H9 (cell line): Measurements from ENCODE around the gene KCNAB1. TPM values are rescaled to one million over a fixed set of nuclear protein-coding genes. Genes with fewer than 3 reads are reported as not detected.

Source experiments
- DNase-seq: peaks from one replicate; pipeline ENCODE4 v3.0.0-alpha.2; 2017
- H2AFZ ChIP-seq: one replicate; pipeline ENCODE4 v1.6.1; 2013; ENCODE audit warnings: mild to moderate bottlenecking, low read length, control low read depth, moderate library complexity
- H2AK5ac ChIP-seq: 2 replicates; pipeline ENCODE4 v1.6.1; 2013; ENCODE audit warnings: low read length, control low read depth, mixed read lengths; ENCODE audit not compliant: insufficient read length
- H2BK120ac ChIP-seq: one replicate; pipeline ENCODE4 v1.6.1; 2013; ENCODE audit warnings: low read depth, mild to moderate bottlenecking, low read length, control low read depth, inconsistent platforms; ENCODE audit not compliant: poor library complexity, severe bottlenecking
- H2BK12ac ChIP-seq: 2 replicates; pipeline ENCODE4 v1.6.1; 2013; ENCODE audit warnings: low read length, control low read depth, mixed read lengths, low read depth; ENCODE audit not compliant: insufficient read length
- H2BK15ac ChIP-seq: 2 replicates; pipeline ENCODE4 v1.6.1; 2013; ENCODE audit warnings: low read depth, low read length, control low read depth
- H2BK20ac ChIP-seq: one replicate; pipeline ENCODE4 v1.6.1; 2013; ENCODE audit warnings: low read depth, mild to moderate bottlenecking, low read length, control low read depth, inconsistent platforms; ENCODE audit not compliant: poor library complexity, severe bottlenecking
- H2BK5ac ChIP-seq: 2 replicates; pipeline ENCODE4 v1.6.1; 2013; ENCODE audit warnings: low read length, control low read depth, mixed read lengths; ENCODE audit not compliant: insufficient read length
- H3K14ac ChIP-seq: 2 replicates; pipeline ENCODE4 v1.6.1; 2013; ENCODE audit warnings: low read length, control low read depth; ENCODE audit not compliant: insufficient read depth
- H3K18ac ChIP-seq: 2 replicates; pipeline ENCODE4 v1.6.1; 2013; ENCODE audit warnings: low read depth, mild to moderate bottlenecking, mixed read lengths, low read length, control low read depth; ENCODE audit not compliant: insufficient read length
- H3K23ac ChIP-seq: 2 replicates; pipeline ENCODE4 v1.6.1; 2013; ENCODE audit warnings: low read length, control low read depth, mixed read lengths, low read depth; ENCODE audit not compliant: insufficient read length
- H3K23me2 ChIP-seq: 2 replicates; pipeline ENCODE4 v1.6.1; 2013; ENCODE audit warnings: low read depth, mild to moderate bottlenecking, mixed read lengths, low read length, control low read depth; ENCODE audit not compliant: insufficient read length, poor library complexity, severe bottlenecking
- H3K27ac ChIP-seq: 2 replicates; pipeline ENCODE4 v1.5.1; 2013; ENCODE audit warnings: low read length, control low read depth, mixed read lengths, low read depth; ENCODE audit not compliant: insufficient read length
- H3K27me3 ChIP-seq: 2 replicates; pipeline ENCODE4 v1.6.1; 2013; ENCODE audit warnings: low read length, control low read depth, inconsistent platforms; ENCODE audit not compliant: insufficient read depth
- H3K4ac ChIP-seq: 2 replicates; pipeline ENCODE4 v1.6.1; 2013; ENCODE audit warnings: low read depth, mild to moderate bottlenecking, control low read depth, inconsistent platforms, low read length, moderate library complexity
- H3K4me1 ChIP-seq: 2 replicates; pipeline ENCODE4 v1.6.1; 2013; ENCODE audit warnings: low read length, control low read depth, inconsistent platforms; ENCODE audit not compliant: insufficient read depth
- H3K4me2 ChIP-seq: 2 replicates; pipeline ENCODE4 v1.6.1; 2013; ENCODE audit warnings: low read length, control low read depth, mixed read lengths; ENCODE audit not compliant: insufficient read length, insufficient read depth
- H3K56ac ChIP-seq: 2 replicates; pipeline ENCODE4 v1.6.1; 2013; ENCODE audit warnings: low read depth, mild to moderate bottlenecking, mixed read lengths, low read length, control low read depth; ENCODE audit not compliant: insufficient read length
- H3K79me1 ChIP-seq: 2 replicates; pipeline ENCODE4 v1.6.1; 2013; ENCODE audit warnings: low read depth, mild to moderate bottlenecking, moderate library complexity, low read length, control low read depth, inconsistent platforms; ENCODE audit not compliant: insufficient read depth, poor library complexity, severe bottlenecking
- H3K79me2 ChIP-seq: 2 replicates; pipeline ENCODE4 v1.6.1; 2013; ENCODE audit warnings: low read length, control low read depth, inconsistent platforms; ENCODE audit not compliant: insufficient read depth
- H3K9ac ChIP-seq: 2 replicates; pipeline ENCODE4 v1.6.1; 2013; ENCODE audit warnings: low read length, control low read depth, mixed read lengths; ENCODE audit not compliant: insufficient read length; ENCODE audit errors: extremely low read depth
- H3K9me3 ChIP-seq: one replicate; pipeline ENCODE4 v1.6.1; 2013; ENCODE audit warnings: low read depth, low read length, inconsistent platforms; ENCODE audit not compliant: control insufficient read depth
- H3T11ph ChIP-seq: one replicate; pipeline ENCODE4 v1.6.1; 2013; ENCODE audit warnings: mild to moderate bottlenecking, low read length, control low read depth, inconsistent platforms
- H4K20me1 ChIP-seq: one replicate; pipeline ENCODE4 v1.6.1; 2013; ENCODE audit not compliant: control insufficient read depth, insufficient read length, insufficient read depth
- H4K5ac ChIP-seq: 2 replicates; pipeline ENCODE4 v1.6.1; 2013; ENCODE audit warnings: low read depth, mild to moderate bottlenecking, mixed read lengths, low read length, control low read depth; ENCODE audit not compliant: insufficient read length
- H4K8ac ChIP-seq: replicated peaks from 2 replicates; pipeline ENCODE4 v1.6.1; 2013; ENCODE audit warnings: low read length, control low read depth, mixed read lengths, low read depth; ENCODE audit not compliant: insufficient read length
- H4K91ac ChIP-seq: 2 replicates; pipeline ENCODE4 v1.6.1; 2013; ENCODE audit warnings: low read depth, mild to moderate bottlenecking, moderate library complexity, mixed read lengths, low read length, control low read depth; ENCODE audit not compliant: insufficient read length
- H3K27ac Mint-ChIP-seq, 3 experiments: 2 replicates in 2 of 3; 3 replicates in 1 of 3; pipeline ENCODE4 v1.8.0; 2020 to 2021; ENCODE audit warnings: mixed read lengths in 3 of 3, mild to moderate bottlenecking in 1 of 3, moderate library complexity in 1 of 3
- H3K27me3 Mint-ChIP-seq: 2 replicates; pipeline ENCODE4 v1.8.0; 2021; ENCODE audit warnings: low read depth, mild to moderate bottlenecking, moderate library complexity, mixed read lengths
- H3K36me3 Mint-ChIP-seq, 3 experiments: 2 replicates in 2 of 3; 3 replicates in 1 of 3; pipeline ENCODE4 v1.8.0; 2020 to 2021; ENCODE audit warnings: low read depth in 3 of 3, mixed read lengths in 3 of 3; ENCODE audit not compliant: insufficient read depth in 1 of 3
- H3K4me1 Mint-ChIP-seq, 2 experiments: 2 replicates each; pipeline ENCODE4 v1.8.0; 2020; ENCODE audit warnings: mixed read lengths in 2 of 2
- H3K4me3 Mint-ChIP-seq, 2 experiments: 2 replicates in 1 of 2; 3 replicates in 1 of 2; pipeline ENCODE4 v1.8.0; 2020 to 2021; ENCODE audit warnings: mild to moderate bottlenecking in 2 of 2, mixed read lengths in 2 of 2, moderate library complexity in 1 of 2
- H3K9me3 Mint-ChIP-seq, 2 experiments: 2 replicates in 1 of 2; 3 replicates in 1 of 2; pipeline ENCODE4 v1.8.0; 2020; ENCODE audit warnings: mild to moderate bottlenecking in 2 of 2, mixed read lengths in 2 of 2, moderate library complexity in 1 of 2
- WGBS: extraction: QIAGEN DNeasy Blood & Tissue Kit; methylation state at CpG from one replicate; pipeline ENCODE4 v1.1.7; 2013; ENCODE audit warnings: missing lambda C conversion rate, low lambda C conversion rate, mixed read lengths; ENCODE audit not compliant: insufficient read length; ENCODE audit errors: extremely low coverage; 5-methylcytosine and 5-hydroxymethylcytosine counted together
- total RNA-seq: library from RNA; stranded (reverse); gene quantifications from 2 replicates; pipeline ENCODE4 v1.2.1, GENCODE V29; 2021
- TF ChIP-seq, protein P1 (sequence below): fragments of 200-600 bp; sonication (generic); conservative IDR thresholded peaks from 3 replicates; pipeline ENCODE4 v1.8.0; 2021; ENCODE audit warnings: antibody characterized with exemption, mild to moderate bottlenecking

The KCNAB1 gene
- total RNA-seq, 1 experiment from 2014 or later, result 3.7 TPM

DNA sequence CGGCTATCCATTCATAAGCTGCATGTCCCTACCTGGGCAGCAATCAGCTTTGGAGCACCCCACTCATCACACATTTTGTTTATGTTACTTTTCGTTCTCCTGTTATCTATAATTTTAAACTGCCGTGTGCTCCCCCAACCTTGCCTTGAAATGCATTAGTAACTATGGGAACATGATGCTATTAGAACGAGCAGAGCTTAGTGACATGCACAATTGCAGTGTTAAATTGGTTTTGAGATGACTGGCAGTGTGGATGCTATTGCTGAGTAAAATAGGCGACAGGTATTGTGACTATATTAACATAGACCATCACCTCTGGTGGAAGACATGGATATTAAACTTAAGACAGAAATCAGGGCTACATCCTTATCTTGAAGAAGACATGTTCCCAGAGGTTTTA is 191.6 kb downstream of the KCNAB1 start:
- H3K36me3 Mint-ChIP-seq, result peaks cover 0 to 4% (median 0%) of the 10 kb centered on the region in 3 experiments; a peak in 2 of 7 replicates
- H3K27ac ChIP-seq, result no peak overlapping the region
- no peak overlapping the region for H3K14ac ChIP-seq
- no peaks in the 10 kb centered on the region for H3K9me3 ChIP-seq
- H2AFZ ChIP-seq, result no peak overlapping the region
- H3K4ac ChIP-seq, result no peak overlapping the region
- no peak overlapping the region for H3K4me2 ChIP-seq
- no peak for DNase-seq
- no peak overlapping the region for H3K56ac ChIP-seq
- no peaks in the 10 kb centered on the region; a peak in 1 of 5 replicates for H3K9me3 Mint-ChIP-seq
- no peaks in the 10 kb centered on the region for H3K27me3 Mint-ChIP-seq
- no peak overlapping the region for H3K23ac ChIP-seq
- H3K4me3 Mint-ChIP-seq, result no peak overlapping the region
- H3K27me3 ChIP-seq, result no peaks in the 10 kb centered on the region
- H3K9ac ChIP-seq, result no peak overlapping the region
- H3K79me1 ChIP-seq, result no peaks in the 10 kb centered on the region
- no CpG with 5 or more reads among the region's 5 CpGs for WGBS
- H2BK15ac ChIP-seq, result no peak overlapping the region
- H2BK5ac ChIP-seq, result no peak overlapping the region
- TF ChIP-seq, protein P1, sequence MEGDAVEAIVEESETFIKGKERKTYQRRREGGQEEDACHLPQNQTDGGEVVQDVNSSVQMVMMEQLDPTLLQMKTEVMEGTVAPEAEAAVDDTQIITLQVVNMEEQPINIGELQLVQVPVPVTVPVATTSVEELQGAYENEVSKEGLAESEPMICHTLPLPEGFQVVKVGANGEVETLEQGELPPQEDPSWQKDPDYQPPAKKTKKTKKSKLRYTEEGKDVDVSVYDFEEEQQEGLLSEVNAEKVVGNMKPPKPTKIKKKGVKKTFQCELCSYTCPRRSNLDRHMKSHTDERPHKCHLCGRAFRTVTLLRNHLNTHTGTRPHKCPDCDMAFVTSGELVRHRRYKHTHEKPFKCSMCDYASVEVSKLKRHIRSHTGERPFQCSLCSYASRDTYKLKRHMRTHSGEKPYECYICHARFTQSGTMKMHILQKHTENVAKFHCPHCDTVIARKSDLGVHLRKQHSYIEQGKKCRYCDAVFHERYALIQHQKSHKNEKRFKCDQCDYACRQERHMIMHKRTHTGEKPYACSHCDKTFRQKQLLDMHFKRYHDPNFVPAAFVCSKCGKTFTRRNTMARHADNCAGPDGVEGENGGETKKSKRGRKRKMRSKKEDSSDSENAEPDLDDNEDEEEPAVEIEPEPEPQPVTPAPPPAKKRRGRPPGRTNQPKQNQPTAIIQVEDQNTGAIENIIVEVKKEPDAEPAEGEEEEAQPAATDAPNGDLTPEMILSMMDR, result no peak
- H2BK12ac ChIP-seq, result no peak overlapping the region
- H3K79me2 ChIP-seq, result no peaks in the 10 kb centered on the region
- H2BK120ac ChIP-seq, result no peak overlapping the region
- H2BK20ac ChIP-seq, result no peak overlapping the region
- peaks cover 12 to 18% of the 10 kb centered on the region in 2 experiments for H3K4me1 Mint-ChIP-seq
- H3T11ph ChIP-seq, result no peak overlapping the region
- H2AK5ac ChIP-seq, result no peak overlapping the region
- H4K8ac ChIP-seq, result no peak overlapping the region
- H3K4me1 ChIP-seq, result peaks cover 6% of the 10 kb centered on the region; the same call in 1 of the 2 replicates
- no peak overlapping the region for H4K5ac ChIP-seq
- no peak overlapping the region for H3K18ac ChIP-seq
- H3K27ac Mint-ChIP-seq, result no peak overlapping the region
- H4K91ac ChIP-seq, result no peak overlapping the region
- no peaks in the 10 kb centered on the region for H4K20me1 ChIP-seq
- no peaks in the 10 kb centered on the region for H3K23me2 ChIP-seq
